ENCODE data around the gene DCX.

DNA sequence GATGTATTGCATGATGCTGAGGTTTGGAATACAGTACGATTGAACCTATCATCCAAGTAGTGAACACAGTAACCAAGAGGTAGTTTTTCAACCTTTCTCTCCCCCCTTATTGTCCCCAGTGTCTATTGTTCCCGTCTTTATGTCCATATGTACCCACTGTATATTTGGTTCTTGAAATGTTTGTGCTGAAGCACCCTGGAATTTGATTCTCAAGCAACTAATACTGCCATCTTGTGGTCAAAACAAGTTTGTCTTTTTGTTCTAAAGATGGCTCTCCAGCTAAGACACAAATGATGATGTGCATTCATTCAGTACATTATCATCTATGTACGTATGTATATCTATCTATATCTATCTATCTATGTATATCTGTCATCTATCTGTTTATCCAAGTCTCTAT, 33.5 kb upstream of the DCX start:
- TF ChIP-seq, protein P1, sequence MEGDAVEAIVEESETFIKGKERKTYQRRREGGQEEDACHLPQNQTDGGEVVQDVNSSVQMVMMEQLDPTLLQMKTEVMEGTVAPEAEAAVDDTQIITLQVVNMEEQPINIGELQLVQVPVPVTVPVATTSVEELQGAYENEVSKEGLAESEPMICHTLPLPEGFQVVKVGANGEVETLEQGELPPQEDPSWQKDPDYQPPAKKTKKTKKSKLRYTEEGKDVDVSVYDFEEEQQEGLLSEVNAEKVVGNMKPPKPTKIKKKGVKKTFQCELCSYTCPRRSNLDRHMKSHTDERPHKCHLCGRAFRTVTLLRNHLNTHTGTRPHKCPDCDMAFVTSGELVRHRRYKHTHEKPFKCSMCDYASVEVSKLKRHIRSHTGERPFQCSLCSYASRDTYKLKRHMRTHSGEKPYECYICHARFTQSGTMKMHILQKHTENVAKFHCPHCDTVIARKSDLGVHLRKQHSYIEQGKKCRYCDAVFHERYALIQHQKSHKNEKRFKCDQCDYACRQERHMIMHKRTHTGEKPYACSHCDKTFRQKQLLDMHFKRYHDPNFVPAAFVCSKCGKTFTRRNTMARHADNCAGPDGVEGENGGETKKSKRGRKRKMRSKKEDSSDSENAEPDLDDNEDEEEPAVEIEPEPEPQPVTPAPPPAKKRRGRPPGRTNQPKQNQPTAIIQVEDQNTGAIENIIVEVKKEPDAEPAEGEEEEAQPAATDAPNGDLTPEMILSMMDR (IDR thresholded peaks at IDR 0.05): peak; percentile 63; the same call in 1 of the 2 replicates
- TF ChIP-seq, protein P2, sequence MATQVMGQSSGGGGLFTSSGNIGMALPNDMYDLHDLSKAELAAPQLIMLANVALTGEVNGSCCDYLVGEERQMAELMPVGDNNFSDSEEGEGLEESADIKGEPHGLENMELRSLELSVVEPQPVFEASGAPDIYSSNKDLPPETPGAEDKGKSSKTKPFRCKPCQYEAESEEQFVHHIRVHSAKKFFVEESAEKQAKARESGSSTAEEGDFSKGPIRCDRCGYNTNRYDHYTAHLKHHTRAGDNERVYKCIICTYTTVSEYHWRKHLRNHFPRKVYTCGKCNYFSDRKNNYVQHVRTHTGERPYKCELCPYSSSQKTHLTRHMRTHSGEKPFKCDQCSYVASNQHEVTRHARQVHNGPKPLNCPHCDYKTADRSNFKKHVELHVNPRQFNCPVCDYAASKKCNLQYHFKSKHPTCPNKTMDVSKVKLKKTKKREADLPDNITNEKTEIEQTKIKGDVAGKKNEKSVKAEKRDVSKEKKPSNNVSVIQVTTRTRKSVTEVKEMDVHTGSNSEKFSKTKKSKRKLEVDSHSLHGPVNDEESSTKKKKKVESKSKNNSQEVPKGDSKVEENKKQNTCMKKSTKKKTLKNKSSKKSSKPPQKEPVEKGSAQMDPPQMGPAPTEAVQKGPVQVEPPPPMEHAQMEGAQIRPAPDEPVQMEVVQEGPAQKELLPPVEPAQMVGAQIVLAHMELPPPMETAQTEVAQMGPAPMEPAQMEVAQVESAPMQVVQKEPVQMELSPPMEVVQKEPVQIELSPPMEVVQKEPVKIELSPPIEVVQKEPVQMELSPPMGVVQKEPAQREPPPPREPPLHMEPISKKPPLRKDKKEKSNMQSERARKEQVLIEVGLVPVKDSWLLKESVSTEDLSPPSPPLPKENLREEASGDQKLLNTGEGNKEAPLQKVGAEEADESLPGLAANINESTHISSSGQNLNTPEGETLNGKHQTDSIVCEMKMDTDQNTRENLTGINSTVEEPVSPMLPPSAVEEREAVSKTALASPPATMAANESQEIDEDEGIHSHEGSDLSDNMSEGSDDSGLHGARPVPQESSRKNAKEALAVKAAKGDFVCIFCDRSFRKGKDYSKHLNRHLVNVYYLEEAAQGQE (IDR thresholded peaks at IDR 0.05; ENCODE audit: insufficient read depth in 1 of 2, low read depth in 2 of 2, low read length in 1 of 2): no peak
- TF ChIP-seq TCF7L2 (IDR thresholded peaks at IDR 0.05; ENCODE audit: low read depth, low read length): no peak
- no peak for TF ChIP-seq POLR2AphosphoS5 (IDR thresholded peaks at IDR 0.05; ENCODE audit: low read depth, low read length)
- TF ChIP-seq SIN3A (IDR thresholded peaks at IDR 0.05; ENCODE audit: borderline replicate concordance, insufficient read depth, low read depth, low read length): no peak

All from Panc1 (cell line).